ENCODE measurements around the gene ABLIM3. TPM values are rescaled to one million over a fixed set of nuclear protein-coding genes. Genes with fewer than 3 reads are reported as not detected.
A peak's percentile ranks its signal among the peaks of the same experiment; 100 is the strongest.

The ABLIM3 gene
- total RNA-seq, 1 experiment from 2014 or later: 14.3 TPM

DNA sequence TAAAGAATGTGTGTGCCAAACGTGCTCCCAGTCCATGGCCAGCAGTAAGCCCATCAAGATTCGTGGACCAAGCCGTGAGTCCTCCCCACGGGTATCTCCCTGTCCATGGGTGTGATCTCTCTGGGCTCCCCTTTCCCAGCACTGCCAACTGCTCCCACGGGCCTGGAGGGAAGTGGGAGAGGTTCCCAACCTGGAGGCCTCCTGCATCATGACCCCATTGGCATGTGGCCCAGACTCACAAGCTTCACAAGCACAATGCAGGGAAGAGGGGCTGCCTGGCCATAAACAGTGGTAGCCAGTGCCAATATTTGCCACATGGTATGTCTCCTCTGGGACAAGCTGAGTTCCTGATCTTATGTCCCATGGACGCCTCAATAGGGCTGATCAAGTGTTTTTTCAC, 59.1 kb downstream of the ABLIM3 start:
- ChIA-PET CTCF (no interaction called here), RAD21 (ENCODE audit: low non-redundant PET in 1 of 2, low total read pairs in 2 of 2, uncharacterized antibody in 2 of 2, unreplicated experiment in 2 of 2) (no interaction called here), POLR2A (interaction anchor here (0.7 kb wide), 1 partner anchor 8 kb away, joined by 3 read pairs; no protein-coding TSS in a partner anchor)
- Histone ChIP-seq H3K9ac (ENCODE audit: low read length) (no peak overlapping the region), H4K20me1 (ENCODE audit: insufficient read depth) (no peaks in the 10 kb centered on the region), H3K9me2 (ENCODE audit: insufficient read depth) (no peaks in the 10 kb centered on the region), H3K9me3 (ENCODE audit: control insufficient read depth in 1 of 2, insufficient read depth in 1 of 2, low read depth in 1 of 2, low read length in 2 of 2) (no peaks in the 10 kb centered on the region), H3K36me3 (ENCODE audit: control insufficient read depth in 1 of 2, insufficient read depth in 2 of 2, low read length in 2 of 2) (peaks cover 0 to 10% of the 10 kb centered on the region in 2 experiments; a peak in 2 of 4 replicates), H2AFZ (ENCODE audit: low read depth, low read length, poor library complexity, severe bottlenecking) (no peak overlapping the region), H3K79me2 (ENCODE audit: insufficient read depth, low read length) (no peaks in the 10 kb centered on the region), H3K27ac (ENCODE audit: low read depth, low read length) (no peak overlapping the region), H3K27me3 (ENCODE audit: insufficient read depth, low read length) (no peaks in the 10 kb centered on the region), H3K4me1 (ENCODE audit: control insufficient read depth in 1 of 2, insufficient read depth in 2 of 2, low read length in 2 of 2) (peaks cover 0 to 51% of the 10 kb centered on the region in 2 experiments; a peak in 3 of 4 replicates), H3K4me3 (replicated peaks in 1 of 2; ENCODE audit: low read depth in 1 of 2, low read length in 2 of 2) (no peak overlapping the region), H3K4me2 (ENCODE audit: low read length) (no peak overlapping the region)
- no peak for DNase-seq (ENCODE audit: low read depth, low spot score)
- BruUV-seq (replicated peaks): no TSS peak
- intact Hi-C loops (cut with micrococcal nuclease): no loop called here
- ATAC-seq: no peak
- TF ChIP-seq, protein P1, sequence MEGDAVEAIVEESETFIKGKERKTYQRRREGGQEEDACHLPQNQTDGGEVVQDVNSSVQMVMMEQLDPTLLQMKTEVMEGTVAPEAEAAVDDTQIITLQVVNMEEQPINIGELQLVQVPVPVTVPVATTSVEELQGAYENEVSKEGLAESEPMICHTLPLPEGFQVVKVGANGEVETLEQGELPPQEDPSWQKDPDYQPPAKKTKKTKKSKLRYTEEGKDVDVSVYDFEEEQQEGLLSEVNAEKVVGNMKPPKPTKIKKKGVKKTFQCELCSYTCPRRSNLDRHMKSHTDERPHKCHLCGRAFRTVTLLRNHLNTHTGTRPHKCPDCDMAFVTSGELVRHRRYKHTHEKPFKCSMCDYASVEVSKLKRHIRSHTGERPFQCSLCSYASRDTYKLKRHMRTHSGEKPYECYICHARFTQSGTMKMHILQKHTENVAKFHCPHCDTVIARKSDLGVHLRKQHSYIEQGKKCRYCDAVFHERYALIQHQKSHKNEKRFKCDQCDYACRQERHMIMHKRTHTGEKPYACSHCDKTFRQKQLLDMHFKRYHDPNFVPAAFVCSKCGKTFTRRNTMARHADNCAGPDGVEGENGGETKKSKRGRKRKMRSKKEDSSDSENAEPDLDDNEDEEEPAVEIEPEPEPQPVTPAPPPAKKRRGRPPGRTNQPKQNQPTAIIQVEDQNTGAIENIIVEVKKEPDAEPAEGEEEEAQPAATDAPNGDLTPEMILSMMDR (IDR thresholded peaks at IDR 0.05 in 2 of 3, conservative IDR thresholded peaks at IDR 0.05 in 1 of 3; ENCODE audit: borderline replicate concordance in 1 of 3, insufficient read depth in 1 of 3, low read depth in 2 of 3, low read length in 2 of 3): no peak
- TF ChIP-seq TCF7L2 (IDR thresholded peaks at IDR 0.05; ENCODE audit: borderline replicate concordance, extremely low read depth, insufficient read depth, insufficient read length): no peak
- no peak for TF ChIP-seq ZFX (IDR thresholded peaks at IDR 0.05)

DNA sequence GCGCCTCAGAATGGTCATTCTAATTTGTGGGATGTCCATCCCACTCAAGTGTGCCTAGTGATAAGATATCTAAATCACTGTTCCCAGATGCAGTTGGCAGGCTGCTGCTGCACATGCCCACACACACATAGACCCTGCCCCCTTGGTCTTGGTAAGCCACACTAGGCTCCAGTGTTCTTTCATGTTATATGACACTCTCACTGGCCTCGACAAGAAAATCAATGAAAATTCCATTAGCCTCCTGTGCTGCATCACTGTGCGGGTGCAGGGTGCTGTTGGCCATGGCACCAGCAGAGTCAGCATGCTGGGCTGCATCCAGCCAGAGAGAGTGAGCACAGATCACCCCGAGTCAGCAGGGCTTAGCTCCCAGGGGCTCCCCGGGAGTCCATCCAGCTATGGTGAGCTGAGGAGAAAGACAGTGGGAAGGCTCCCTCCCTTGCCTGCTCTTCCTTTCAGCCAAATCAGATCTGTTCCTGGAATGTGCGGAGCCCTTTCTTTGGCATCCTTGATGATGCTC, 59.9 kb downstream of the ABLIM3 start:
- H3K27ac ChIP-seq (ENCODE audit: low read depth, low read length): no peak overlapping the region
- no peak overlapping the region for H3K4me3 ChIP-seq (replicated peaks in 1 of 2; ENCODE audit: low read depth in 1 of 2, low read length in 2 of 2)
- ATAC-seq (peak; percentile 68), DNase-seq (ENCODE audit: low read depth, low spot score) (no peak)
- ChIA-PET POLR2A (no interaction called here), RAD21 (ENCODE audit: low non-redundant PET in 1 of 2, low total read pairs in 2 of 2, uncharacterized antibody in 2 of 2, unreplicated experiment in 2 of 2) (no interaction called here), CTCF (no interaction called here)
- peaks cover 0 to 10% of the 10 kb centered on the region in 2 experiments; a peak in 2 of 4 replicates for H3K36me3 ChIP-seq (ENCODE audit: control insufficient read depth in 1 of 2, insufficient read depth in 2 of 2, low read length in 2 of 2)
- no peak overlapping the region for H2AFZ ChIP-seq (ENCODE audit: low read depth, low read length, poor library complexity, severe bottlenecking)
- H3K9ac ChIP-seq (ENCODE audit: low read length): no peak overlapping the region
- BruUV-seq (replicated peaks): no TSS peak
- no peaks in the 10 kb centered on the region for H3K79me2 ChIP-seq (ENCODE audit: insufficient read depth, low read length)
- no peaks in the 10 kb centered on the region for H3K9me2 ChIP-seq (ENCODE audit: insufficient read depth)
- no peaks in the 10 kb centered on the region for H3K9me3 ChIP-seq (ENCODE audit: control insufficient read depth in 1 of 2, insufficient read depth in 1 of 2, low read depth in 1 of 2, low read length in 2 of 2)
- intact Hi-C loops (cut with micrococcal nuclease): no loop called here
- H3K4me1 ChIP-seq (ENCODE audit: control insufficient read depth in 1 of 2, insufficient read depth in 2 of 2, low read length in 2 of 2): peaks cover 0 to 50% of the 10 kb centered on the region in 2 experiments; a peak in 3 of 4 replicates
- H3K4me2 ChIP-seq (ENCODE audit: low read length): peak overlapping the region; percentile 32
- no peaks in the 10 kb centered on the region for H3K27me3 ChIP-seq (ENCODE audit: insufficient read depth, low read length)
- no peaks in the 10 kb centered on the region for H4K20me1 ChIP-seq (ENCODE audit: insufficient read depth)
- TF ChIP-seq, protein P1 (IDR thresholded peaks at IDR 0.05 in 2 of 3, conservative IDR thresholded peaks at IDR 0.05 in 1 of 3; ENCODE audit: borderline replicate concordance in 1 of 3, insufficient read depth in 1 of 3, low read depth in 2 of 3, low read length in 2 of 3): no peak
- TF ChIP-seq ZNF274 (IDR thresholded peaks at IDR 0.05; ENCODE audit: low read depth, low read length) (no peak), POLR2A (IDR thresholded peaks at IDR 0.05; ENCODE audit: borderline replicate concordance, extremely low read depth, insufficient read depth, insufficient read length) (no peak), JUND (IDR thresholded peaks at IDR 0.05) (no peak), CBX3 (IDR thresholded peaks at IDR 0.05; ENCODE audit: low read depth) (no peak), ELF1 (IDR thresholded peaks at IDR 0.05; ENCODE audit: borderline replicate concordance, low read depth) (no peak), EZH2phosphoT487 (IDR thresholded peaks at IDR 0.05; ENCODE audit: borderline replicate concordance) (no peak), ZFX (IDR thresholded peaks at IDR 0.05) (no peak), YY1 (IDR thresholded peaks at IDR 0.05; ENCODE audit: extremely low read depth, insufficient replicate concordance, low read depth, low read length) (no peak)
- TF ChIP-seq, protein P2, sequence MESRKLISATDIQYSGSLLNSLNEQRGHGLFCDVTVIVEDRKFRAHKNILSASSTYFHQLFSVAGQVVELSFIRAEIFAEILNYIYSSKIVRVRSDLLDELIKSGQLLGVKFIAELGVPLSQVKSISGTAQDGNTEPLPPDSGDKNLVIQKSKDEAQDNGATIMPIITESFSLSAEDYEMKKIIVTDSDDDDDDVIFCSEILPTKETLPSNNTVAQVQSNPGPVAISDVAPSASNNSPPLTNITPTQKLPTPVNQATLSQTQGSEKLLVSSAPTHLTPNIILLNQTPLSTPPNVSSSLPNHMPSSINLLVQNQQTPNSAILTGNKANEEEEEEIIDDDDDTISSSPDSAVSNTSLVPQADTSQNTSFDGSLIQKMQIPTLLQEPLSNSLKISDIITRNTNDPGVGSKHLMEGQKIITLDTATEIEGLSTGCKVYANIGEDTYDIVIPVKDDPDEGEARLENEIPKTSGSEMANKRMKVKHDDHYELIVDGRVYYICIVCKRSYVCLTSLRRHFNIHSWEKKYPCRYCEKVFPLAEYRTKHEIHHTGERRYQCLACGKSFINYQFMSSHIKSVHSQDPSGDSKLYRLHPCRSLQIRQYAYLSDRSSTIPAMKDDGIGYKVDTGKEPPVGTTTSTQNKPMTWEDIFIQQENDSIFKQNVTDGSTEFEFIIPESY (IDR thresholded peaks at IDR 0.05; ENCODE audit: extremely low read depth, insufficient replicate concordance, low read length): no peak
- TF ChIP-seq, protein P3, sequence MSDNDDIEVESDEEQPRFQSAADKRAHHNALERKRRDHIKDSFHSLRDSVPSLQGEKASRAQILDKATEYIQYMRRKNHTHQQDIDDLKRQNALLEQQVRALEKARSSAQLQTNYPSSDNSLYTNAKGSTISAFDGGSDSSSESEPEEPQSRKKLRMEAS (IDR thresholded peaks at IDR 0.05): no peak

All from HCT116 (cell line).